T-helper 1 cell (primary cell): ENCODE data around the gene BSPRY.
"Not testable (repeated sequence)": the region's sequence is repeated elsewhere in the genome, so short reads cannot be mapped to it uniquely, and the experiment has no call there.

Experiments used
- DNase-seq, 5 donors: peaks; one replicate each; pipeline ENCODE4 v3.0.0-alpha.2; 2012 to 2020

BSPRY gene

DNA sequence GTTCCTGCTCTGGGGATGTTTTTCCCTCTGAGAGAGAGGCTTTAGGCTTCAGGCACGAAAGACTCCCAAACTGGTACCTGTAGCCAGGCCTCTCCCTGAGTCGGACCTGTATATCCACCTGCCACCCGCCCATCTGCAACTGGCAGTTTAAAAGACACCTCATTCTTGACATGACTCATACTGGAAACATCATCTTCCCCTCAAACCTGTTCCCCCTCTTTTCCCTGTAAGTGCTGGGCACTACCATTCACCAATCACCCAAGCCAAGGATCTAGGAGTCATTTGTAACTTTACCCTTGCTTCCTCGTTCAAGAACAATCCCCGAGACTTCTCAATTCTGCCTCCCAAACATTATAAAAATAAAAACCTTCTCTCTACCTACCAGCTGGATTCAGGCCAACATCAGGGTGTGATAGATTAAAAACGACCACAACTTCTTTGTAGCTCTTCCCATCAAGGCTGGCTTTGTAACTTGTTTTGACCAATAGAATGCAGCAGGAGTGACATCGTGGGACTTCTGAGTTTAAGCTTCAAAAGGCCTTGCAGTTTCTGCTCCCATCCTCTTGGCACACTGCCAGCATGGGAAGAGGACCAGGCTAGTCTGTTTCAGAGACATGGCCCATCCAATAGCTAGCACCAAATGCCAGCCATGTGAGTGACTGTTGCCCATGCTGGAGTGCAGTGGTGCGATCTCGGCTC, 7.5 kb upstream of the BSPRY start:
- peak in 1 of 5 donors; percentile 25 for DNase-seq

- peak in 1 of 5 donors; percentile 55 for DNase-seq
These were observed 5.6 kb upstream of the BSPRY start for GRCh38 chr9:113343732-113344231.

DNA sequence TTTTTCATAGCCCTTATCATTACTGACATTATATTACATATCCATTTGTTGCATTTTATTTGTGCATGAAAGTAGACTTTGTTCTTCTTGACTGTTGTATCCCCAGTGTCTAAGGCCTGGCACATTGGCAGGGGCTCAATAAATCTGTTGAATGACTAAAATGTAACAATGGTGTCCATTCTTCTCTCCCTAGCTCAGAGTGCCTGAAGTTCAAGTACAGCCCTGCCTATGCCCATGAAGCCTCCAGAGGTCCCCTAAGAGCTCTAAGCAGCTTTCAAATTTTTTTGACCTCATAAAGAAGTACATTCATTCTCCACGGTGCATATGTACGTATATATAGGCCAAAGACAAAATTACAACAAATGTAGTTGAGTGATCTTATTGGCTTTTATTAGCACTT, 4.2 kb upstream of the BSPRY start:
- DNase-seq, result no peak

DNA sequence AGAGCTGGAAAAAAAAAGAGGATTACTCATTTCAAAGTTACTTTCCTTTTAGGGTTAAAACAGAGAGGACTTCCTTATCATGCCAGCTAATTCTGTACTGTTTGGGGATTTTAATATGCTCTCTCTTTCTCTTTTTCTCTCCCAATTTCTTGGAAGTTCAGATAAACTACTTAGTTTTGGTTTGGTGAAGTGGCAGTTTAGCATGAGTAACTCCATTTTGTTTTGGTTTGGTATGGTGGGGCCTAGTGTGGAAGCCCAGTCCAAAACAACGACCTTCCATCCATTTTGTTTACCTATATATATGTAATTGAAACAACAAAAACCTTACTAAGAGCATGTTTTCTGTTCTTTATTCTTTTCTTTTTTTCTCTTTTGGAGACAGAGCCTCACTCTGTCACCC, 3.7 kb upstream of the BSPRY start:
- DNase-seq, result no peak

DNA sequence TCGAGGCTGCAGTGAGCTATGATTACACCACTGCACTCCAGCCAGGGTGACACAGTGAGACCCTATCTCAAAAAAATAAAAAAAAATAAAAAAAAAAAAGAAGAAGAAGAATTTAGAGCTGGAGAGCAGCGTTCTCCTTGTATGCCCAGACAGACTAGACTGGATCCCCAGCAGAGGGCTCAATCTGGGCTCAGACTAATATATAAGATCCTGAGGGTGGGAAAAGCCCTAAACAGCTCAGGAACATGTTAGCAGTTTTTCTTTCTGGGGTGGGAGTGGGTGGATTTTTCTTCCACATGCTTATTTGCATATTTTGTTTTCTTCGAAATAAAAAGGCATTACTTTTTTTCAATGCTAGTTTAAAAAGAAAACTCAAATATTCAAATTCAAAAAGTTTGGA, 904 bp upstream of the BSPRY start:
- DNase-seq, result no peak

- no peak for DNase-seq
These were observed 286 bp upstream of the BSPRY start for GRCh38 chr9:113349066-113349444.

GRCh38 chr9:113350107-113350661, 843 bp downstream of the BSPRY start:
- DNase-seq, result peak in 1 of 5 donors; percentile 31

DNA sequence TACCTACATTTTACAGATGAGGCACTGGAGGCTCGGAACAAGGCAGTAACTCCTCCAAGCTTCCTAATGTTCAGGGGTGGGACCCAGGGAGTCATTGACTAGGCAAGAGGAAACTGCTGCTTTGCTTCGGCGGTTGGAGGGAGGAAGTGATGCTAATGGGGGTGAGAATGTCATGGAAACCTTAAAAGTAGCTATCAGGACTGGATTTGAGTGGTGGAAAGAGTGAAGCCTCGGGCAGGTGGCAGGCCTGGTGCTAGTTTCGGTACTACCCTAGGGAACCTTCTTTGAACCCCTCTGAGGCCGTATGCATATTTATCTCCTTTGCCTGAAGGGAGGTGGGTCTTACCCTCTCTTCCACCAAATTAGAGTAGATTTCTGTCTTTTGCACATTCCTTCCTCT, 1.6 kb downstream of the BSPRY start:
- DNase-seq, result peak in 1 of 5 donors; percentile 75

DNA sequence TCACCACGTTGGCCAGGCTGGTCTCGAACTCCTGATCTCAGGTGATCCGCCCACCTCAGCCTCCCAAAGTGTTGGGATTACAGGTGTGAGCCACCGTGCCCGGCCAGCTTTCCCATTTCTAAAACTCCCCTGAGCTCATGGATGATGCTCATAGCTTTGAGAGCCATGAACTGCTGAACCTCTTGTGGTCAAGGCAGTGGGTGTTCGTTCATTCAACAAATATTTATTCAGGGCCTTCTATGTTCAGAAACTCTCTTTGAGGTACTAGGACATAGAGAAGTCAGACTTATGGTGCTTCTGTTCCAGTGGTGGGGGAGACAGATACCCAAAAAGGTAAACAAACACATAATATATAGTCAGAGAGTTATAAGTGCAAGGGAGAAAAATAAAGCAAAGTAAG, 2.7 kb downstream of the BSPRY start:
- no peak for DNase-seq

DNA sequence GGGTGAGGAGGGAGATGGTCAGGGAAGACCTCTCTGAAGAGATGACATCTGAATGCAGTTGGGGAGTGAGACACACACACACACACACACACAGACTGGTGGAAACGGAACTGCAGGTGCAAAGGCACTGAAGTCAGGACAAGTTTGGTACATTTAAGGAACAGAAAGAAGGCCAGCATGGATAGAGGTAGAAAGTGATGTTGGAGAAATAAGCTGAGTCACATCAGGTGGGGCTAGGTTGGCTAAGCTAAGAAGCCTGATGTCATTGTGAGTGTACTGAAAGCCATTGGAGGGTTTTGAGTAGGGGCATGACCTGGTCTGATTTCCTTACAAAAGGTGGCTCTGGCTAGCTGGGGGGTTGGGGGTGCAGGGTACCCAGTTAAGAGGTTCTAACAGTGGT, 3.1 kb downstream of the BSPRY start:
- no peak for DNase-seq

GRCh38 chr9:113355040-113355596, 5.8 kb downstream of the BSPRY start:
- DNase-seq, result no peak

DNA sequence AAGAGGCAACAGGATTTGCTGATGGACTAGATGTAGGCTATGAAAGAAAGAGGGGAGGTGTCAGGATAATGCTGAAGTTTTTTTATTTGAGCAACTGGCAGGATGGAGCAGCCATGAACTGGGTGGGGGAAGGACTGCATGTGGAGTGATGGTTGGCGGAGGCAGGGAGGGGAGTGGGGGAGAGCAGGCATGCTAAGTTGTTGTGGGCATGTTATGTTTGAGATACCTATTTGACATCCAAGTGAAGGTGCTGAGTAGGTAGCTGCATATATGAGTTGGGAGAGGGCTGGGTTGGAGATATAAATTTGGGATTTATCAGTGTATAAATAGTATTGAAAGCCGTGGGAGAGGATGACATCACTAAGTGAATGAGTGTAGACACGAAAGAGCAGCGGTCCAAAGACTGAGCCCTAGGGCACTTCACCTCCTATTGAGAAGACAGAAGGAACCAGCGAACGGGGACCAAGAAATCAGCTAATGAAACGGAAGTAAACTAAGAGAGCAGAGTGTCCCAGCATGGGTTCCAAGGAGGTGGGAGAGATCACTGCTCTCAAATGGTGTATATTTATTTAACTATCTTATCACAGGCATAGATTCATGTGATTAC, 7.4 kb downstream of the BSPRY start:
- no peak for DNase-seq

- DNase-seq, result no peak
These were observed 10.0 kb downstream of the BSPRY start for GRCh38 chr9:113359385-113359784.

DNA sequence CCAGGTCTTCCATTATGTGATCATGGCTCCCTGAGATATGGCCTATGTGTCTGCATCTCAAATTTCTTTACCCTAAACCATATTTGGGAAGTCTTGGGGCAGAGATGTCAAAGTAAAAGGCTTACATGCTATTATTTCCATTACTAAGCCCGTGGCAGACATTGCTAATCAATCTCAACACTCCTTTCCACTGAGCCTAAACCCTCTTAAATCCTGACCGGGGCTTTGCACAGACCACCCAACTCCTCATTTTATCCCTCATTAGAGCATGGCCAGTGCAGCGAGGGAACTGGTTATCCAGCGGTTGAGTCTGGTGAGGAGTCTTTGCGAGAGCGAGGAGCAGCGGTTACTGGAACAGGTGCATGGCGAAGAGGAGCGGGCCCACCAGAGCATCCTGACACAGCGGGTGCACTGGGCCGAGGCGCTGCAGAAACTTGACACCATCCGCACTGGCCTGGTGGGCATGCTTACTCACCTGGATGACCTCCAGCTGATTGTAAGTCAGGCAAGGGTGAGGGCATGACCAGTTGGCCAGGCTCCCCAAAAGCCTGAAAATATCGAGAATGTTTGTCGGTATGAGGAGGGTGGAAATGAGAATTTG, 11.0 kb downstream of the BSPRY start:
- DNase-seq, result no peak

- DNase-seq, result no peak
These were observed 12.1 kb downstream of the BSPRY start for GRCh38 chr9:113361304-113362018.

DNA sequence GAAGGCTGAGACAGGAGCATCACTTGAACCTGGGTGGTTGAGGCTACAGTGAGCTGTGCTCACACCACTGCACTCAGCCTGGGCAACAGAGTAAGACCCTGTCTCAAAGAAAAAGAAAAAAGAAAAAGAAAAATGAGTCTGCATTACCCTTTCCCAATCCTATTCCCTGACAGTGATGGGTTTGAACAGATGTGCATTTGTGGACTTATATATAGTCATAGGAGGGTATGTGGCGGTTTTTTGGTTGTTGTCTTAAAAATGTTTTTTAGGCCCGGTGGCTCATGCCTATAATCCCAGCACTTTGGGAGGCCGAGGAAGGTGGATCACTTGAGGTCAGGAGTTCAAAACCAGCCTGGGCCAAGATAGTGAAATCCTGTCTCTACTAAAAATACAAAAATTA, 14.0 kb downstream of the BSPRY start:
- DNase-seq, result no peak

- DNase-seq, result no peak
These were observed 15.6 kb downstream of the BSPRY start for GRCh38 chr9:113364951-113365350.

DNA sequence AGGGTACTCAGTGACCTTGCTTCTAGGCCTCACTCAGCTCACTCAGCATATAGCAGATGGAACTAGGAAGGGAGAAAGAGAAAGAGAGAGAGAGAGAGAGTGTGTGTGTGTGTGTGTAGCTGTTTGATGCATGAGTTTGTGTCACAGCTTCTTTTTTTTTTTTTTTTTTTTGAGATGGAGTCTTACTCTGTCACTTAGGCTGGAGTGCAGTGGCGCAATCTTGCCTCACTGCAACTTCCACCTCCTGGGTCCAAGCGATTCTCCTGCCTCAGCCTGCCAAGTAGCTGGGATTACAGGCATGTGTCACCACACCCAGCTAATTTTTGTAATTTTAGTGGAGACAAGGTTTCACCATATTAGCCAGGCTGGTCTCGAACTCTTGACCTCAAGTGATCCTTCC, 16.3 kb downstream of the BSPRY start:
- DNase-seq, result not testable (repeated sequence)

GRCh38 chr9:113368348-113368981, 19.1 kb downstream of the BSPRY start:
- DNase-seq, result no peak

DNA sequence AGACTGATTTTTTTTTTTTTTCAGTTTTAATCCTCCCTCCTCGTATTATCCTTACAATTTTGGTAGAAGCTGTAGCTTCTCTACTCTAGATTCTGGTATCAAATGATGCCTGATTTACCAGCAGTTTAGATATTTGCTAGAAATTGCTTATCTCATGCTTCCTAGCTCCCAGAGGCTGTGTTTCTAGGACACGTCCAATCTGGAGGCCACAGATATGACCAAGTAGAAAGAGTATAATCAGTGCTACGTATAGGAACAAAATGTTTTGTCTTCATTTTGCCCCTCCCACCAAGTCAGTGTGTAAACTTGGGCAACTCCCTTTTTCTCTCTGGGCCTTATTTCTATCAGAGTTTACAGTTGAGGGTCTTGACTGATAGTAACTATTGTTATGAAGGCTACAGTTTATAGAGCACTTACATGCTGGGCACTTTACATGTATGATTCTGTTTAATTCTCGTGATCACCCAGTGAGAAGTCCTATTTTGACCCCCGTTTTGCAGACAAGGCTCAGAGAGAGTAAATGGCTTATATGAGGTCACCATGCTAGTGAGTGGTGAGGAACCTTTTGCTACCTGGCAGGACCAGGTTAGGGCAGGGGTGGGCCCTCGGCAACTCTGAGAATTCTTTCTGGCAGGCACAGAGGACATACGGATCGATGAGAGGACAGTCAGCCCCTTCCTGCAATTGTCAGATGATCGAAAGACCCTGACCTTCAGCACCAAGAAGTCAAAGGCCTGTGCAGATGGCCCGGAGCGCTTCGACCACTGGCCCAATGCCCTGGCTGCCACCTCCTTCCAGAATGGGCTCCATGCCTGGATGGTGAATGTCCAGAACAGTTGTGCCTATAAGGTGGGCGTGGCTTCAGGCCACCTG, 19.9 kb downstream of the BSPRY start:
- DNase-seq, result no peak

DNA sequence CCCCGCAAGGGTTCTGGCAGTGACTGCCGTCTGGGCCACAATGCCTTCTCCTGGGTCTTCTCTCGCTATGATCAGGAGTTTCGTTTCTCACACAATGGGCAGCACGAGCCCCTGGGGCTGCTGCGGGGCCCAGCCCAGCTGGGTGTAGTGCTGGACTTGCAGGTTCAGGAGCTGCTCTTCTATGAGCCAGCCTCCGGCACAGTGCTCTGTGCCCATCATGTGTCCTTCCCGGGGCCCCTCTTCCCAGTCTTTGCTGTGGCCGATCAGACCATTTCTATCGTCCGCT, 20.5 kb downstream of the BSPRY start:
- no peak for DNase-seq
